Neural progenitor cell (in vitro differentiated cells): ENCODE data around the gene ANAPC15. TPM values are rescaled to one million over a fixed set of nuclear protein-coding genes. Genes with fewer than 3 reads are reported as not detected.

ENCODE experiments used
- DNase-seq: peaks from one replicate; pipeline ENCODE4 v3.0.0-alpha.2; 2016; ENCODE audit warnings: low spot score
- H2AFZ ChIP-seq: fragments of 200-600 bp; sonication (generic); replicated peaks from 2 replicates; pipeline ENCODE4 v1.6.1; 2016; ENCODE audit warnings: antibody characterized with exemption
- H3F3A ChIP-seq: fragments of 200-600 bp; sonication (generic); 2 replicates; pipeline ENCODE4 v1.6.1; 2016; ENCODE audit warnings: antibody characterized with exemption, low read depth
- H3K27ac ChIP-seq: fragments of 200-600 bp; sonication (generic); 2 replicates; pipeline ENCODE4 v1.5.1; 2016; ENCODE audit warnings: mild to moderate bottlenecking
- H3K27me3 ChIP-seq: fragments of 200-600 bp; sonication (generic); 2 replicates; pipeline ENCODE4 v1.6.1; 2016; ENCODE audit warnings: mild to moderate bottlenecking, moderate library complexity
- H3K36me3 ChIP-seq: fragments of 200-600 bp; sonication (generic); 2 replicates; pipeline ENCODE4 v1.5.1; 2016
- H3K4me1 ChIP-seq: fragments of 200-600 bp; sonication (generic); 2 replicates; pipeline ENCODE4 v1.6.1; 2016; ENCODE audit warnings: mixed run types
- H3K4me2 ChIP-seq: fragments of 200-600 bp; sonication (generic); 2 replicates; pipeline ENCODE4 v1.6.1; 2016
- H3K4me3 ChIP-seq: fragments of 200-600 bp; sonication (generic); 2 replicates; pipeline ENCODE4 v1.5.1; 2016
- H3K79me2 ChIP-seq: fragments of 200-600 bp; sonication (generic); 2 replicates; pipeline ENCODE4 v1.6.1; 2016; ENCODE audit warnings: low read depth
- H3K9ac ChIP-seq: fragments of 200-600 bp; sonication (generic); 2 replicates; pipeline ENCODE4 v1.6.1; 2016
- H3K9me3 ChIP-seq: fragments of 200-600 bp; sonication (generic); 2 replicates; pipeline ENCODE4 v1.5.1; 2016; ENCODE audit warnings: low read depth
- H4K20me1 ChIP-seq: fragments of 200-600 bp; sonication (generic); 2 replicates; pipeline ENCODE4 v1.6.1; 2016; ENCODE audit warnings: low read depth
- H3K27ac Mint-ChIP-seq: 3 replicates; pipeline ENCODE4 v1.8.0; 2021; ENCODE audit warnings: mixed read lengths
- H3K27me3 Mint-ChIP-seq: 2 replicates; pipeline ENCODE4 v1.8.0; 2022; ENCODE audit warnings: low read depth, mild to moderate bottlenecking, inconsistent platforms, moderate library complexity, mixed read lengths; ENCODE audit not compliant: insufficient read depth
- H3K36me3 Mint-ChIP-seq: 3 replicates; pipeline ENCODE4 v1.8.0; 2021; ENCODE audit warnings: mixed read lengths
- H3K4me1 Mint-ChIP-seq: 3 replicates; pipeline ENCODE4 v1.8.0; 2021; ENCODE audit warnings: mixed read lengths
- H3K4me3 Mint-ChIP-seq: 3 replicates; pipeline ENCODE4 v1.8.0; 2021; ENCODE audit warnings: mild to moderate bottlenecking, moderate library complexity, mixed read lengths
- H3K9me3 Mint-ChIP-seq: 3 replicates; pipeline ENCODE4 v1.8.0; 2020; ENCODE audit warnings: mixed read lengths
- EZH2 ChIP-seq: fragments of 200-600 bp; sonication (generic); IDR thresholded peaks from 2 replicates; pipeline ENCODE4 v1.6.1; 2017; ENCODE audit warnings: antibody characterized with exemption, mild to moderate bottlenecking, moderate library complexity
- EZH2phosphoT487 ChIP-seq: fragments of 200-600 bp; sonication (generic); IDR thresholded peaks from 2 replicates; pipeline ENCODE4 v1.6.1; 2017; ENCODE audit warnings: antibody characterized with exemption
- total RNA-seq: library from RNA; depleted of rRNA; stranded (reverse); fragments of >200 nt; gene quantifications from 2 replicates; pipeline ENCODE4 v1.2.3, GENCODE V29; 2015; ENCODE audit warnings: low replicate concordance
- TF ChIP-seq, protein P1 (sequence below): fragments of 200-600 bp; sonication (generic); IDR thresholded peaks from 2 replicates; pipeline ENCODE4 v1.5.1; 2017; ENCODE audit warnings: antibody characterized with exemption, mild to moderate bottlenecking

ANAPC15 gene
- total RNA-seq, 1 donor from 2014 or later = 45.6 TPM

- Mint-ChIP-seq H3K4me1 (peaks cover 45% of the 10 kb centered on the region), H3K36me3 (peaks cover 9% of the 10 kb centered on the region), H3K27me3 (peaks cover 6% of the 10 kb centered on the region), H3K27ac (no peak overlapping the region), H3K9me3 (no peaks in the 10 kb centered on the region), H3K4me3 (no peak overlapping the region)
- Histone ChIP-seq H4K20me1 (peaks cover 80% of the 10 kb centered on the region), H3K9me3 (no peaks in the 10 kb centered on the region), H3K9ac (no peak overlapping the region), H3K27ac (no peak overlapping the region), H3K4me2 (no peak overlapping the region), H3K36me3 (no peaks in the 10 kb centered on the region), H3K79me2 (peaks cover 94% of the 10 kb centered on the region), H3K4me1 (peaks cover 33% of the 10 kb centered on the region), H2AFZ (no peak overlapping the region), H3F3A (peaks cover 3% of the 10 kb centered on the region), H3K27me3 (no peaks in the 10 kb centered on the region), H3K4me3 (no peak overlapping the region)
- TF ChIP-seq EZH2phosphoT487 (no peak), EZH2 (no peak)
- TF ChIP-seq, protein P1, sequence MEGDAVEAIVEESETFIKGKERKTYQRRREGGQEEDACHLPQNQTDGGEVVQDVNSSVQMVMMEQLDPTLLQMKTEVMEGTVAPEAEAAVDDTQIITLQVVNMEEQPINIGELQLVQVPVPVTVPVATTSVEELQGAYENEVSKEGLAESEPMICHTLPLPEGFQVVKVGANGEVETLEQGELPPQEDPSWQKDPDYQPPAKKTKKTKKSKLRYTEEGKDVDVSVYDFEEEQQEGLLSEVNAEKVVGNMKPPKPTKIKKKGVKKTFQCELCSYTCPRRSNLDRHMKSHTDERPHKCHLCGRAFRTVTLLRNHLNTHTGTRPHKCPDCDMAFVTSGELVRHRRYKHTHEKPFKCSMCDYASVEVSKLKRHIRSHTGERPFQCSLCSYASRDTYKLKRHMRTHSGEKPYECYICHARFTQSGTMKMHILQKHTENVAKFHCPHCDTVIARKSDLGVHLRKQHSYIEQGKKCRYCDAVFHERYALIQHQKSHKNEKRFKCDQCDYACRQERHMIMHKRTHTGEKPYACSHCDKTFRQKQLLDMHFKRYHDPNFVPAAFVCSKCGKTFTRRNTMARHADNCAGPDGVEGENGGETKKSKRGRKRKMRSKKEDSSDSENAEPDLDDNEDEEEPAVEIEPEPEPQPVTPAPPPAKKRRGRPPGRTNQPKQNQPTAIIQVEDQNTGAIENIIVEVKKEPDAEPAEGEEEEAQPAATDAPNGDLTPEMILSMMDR = no peak
- DNase-seq = no peak
Observed at GRCh38 chr11:72075756-72076155, 36.7 kb downstream of the ANAPC15 start.

DNA sequence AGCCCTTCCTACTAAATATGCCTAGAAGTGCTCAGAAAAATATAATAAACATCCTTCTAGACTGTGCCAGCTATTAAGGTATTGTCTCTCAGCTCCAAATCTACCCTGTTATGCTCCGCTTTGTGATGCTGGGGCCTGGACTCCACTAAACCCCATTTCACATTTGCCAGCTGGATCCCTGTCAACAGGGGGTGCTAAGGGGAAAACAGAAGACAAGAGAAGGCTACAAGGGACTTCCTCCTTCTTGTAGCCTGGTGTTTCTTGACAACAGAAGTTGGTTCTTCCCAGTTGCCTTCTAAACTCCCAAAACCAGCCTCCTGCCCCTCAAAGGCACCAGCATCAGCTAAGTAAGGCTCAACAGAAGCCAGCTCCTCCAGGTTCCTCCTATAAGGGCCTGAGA is 37.4 kb downstream of the ANAPC15 start:
- peaks cover 100% of the 10 kb centered on the region for H3K79me2 ChIP-seq
- Mint-ChIP-seq H3K4me3 (no peak overlapping the region), H3K27me3 (peaks cover 4% of the 10 kb centered on the region), H3K36me3 (peaks cover 9% of the 10 kb centered on the region), H3K9me3 (no peaks in the 10 kb centered on the region), H3K27ac (no peak overlapping the region), H3K4me1 (peaks cover 48% of the 10 kb centered on the region)
- no peak overlapping the region for H3K4me2 ChIP-seq
- peaks cover 39% of the 10 kb centered on the region for H3K4me1 ChIP-seq
- peaks cover 87% of the 10 kb centered on the region for H4K20me1 ChIP-seq
- H3K36me3 ChIP-seq = no peaks in the 10 kb centered on the region
- H3K9me3 ChIP-seq = no peaks in the 10 kb centered on the region
- H3K4me3 ChIP-seq = no peak overlapping the region
- TF ChIP-seq, protein P1 = peak; percentile 19
- TF ChIP-seq EZH2phosphoT487 = no peak
- H3K9ac ChIP-seq = no peak overlapping the region
- no peak overlapping the region for H3K27ac ChIP-seq
- no peaks in the 10 kb centered on the region for H3K27me3 ChIP-seq
- no peak overlapping the region for H2AFZ ChIP-seq
- H3F3A ChIP-seq = peaks cover 7% of the 10 kb centered on the region
- peak; percentile 26 for DNase-seq

GRCh38 chr11:72072348-72072747 is 40.1 kb downstream of the ANAPC15 start:
- peaks cover 7% of the 10 kb centered on the region for H3K27me3 Mint-ChIP-seq
- Histone ChIP-seq H2AFZ (no peak overlapping the region), H4K20me1 (peaks cover 77% of the 10 kb centered on the region), H3K4me2 (peak overlapping the region; percentile 24), H3K79me2 (peaks cover 100% of the 10 kb centered on the region), H3K27ac (no peak overlapping the region), H3K4me3 (no peak overlapping the region), H3F3A (peaks cover 14% of the 10 kb centered on the region), H3K9me3 (no peaks in the 10 kb centered on the region), H3K27me3 (no peaks in the 10 kb centered on the region), H3K4me1 (peaks cover 43% of the 10 kb centered on the region), H3K36me3 (no peaks in the 10 kb centered on the region), H3K9ac (no peak overlapping the region)
- no peaks in the 10 kb centered on the region for H3K9me3 Mint-ChIP-seq
- peaks cover 53% of the 10 kb centered on the region for H3K4me1 Mint-ChIP-seq
- peak overlapping the region; percentile 26 for H3K27ac Mint-ChIP-seq
- H3K4me3 Mint-ChIP-seq = peak overlapping the region; percentile 54
- H3K36me3 Mint-ChIP-seq = peaks cover 13% of the 10 kb centered on the region
- TF ChIP-seq, protein P1 = no peak
- TF ChIP-seq EZH2 = no peak
- TF ChIP-seq EZH2phosphoT487 = no peak
- peak; percentile 21 for DNase-seq
